GM18873 (cell line): ENCODE results near the gene CDKL1.
"Not testable (repeated sequence)": the region's sequence is repeated elsewhere in the genome, so short reads cannot be mapped to it uniquely, and the experiment has no call there.

Source experiments
- ATAC-seq: cut with Tn5 transposase; IDR thresholded peaks from one replicate; pipeline ENCODE4 v1.9.1; 2021; ENCODE audit warnings: mild to moderate bottlenecking, moderate library complexity, moderate number of reproducible peaks; ENCODE audit not compliant: unreplicated experiment, low FRiP score

Gene CDKL1

DNA sequence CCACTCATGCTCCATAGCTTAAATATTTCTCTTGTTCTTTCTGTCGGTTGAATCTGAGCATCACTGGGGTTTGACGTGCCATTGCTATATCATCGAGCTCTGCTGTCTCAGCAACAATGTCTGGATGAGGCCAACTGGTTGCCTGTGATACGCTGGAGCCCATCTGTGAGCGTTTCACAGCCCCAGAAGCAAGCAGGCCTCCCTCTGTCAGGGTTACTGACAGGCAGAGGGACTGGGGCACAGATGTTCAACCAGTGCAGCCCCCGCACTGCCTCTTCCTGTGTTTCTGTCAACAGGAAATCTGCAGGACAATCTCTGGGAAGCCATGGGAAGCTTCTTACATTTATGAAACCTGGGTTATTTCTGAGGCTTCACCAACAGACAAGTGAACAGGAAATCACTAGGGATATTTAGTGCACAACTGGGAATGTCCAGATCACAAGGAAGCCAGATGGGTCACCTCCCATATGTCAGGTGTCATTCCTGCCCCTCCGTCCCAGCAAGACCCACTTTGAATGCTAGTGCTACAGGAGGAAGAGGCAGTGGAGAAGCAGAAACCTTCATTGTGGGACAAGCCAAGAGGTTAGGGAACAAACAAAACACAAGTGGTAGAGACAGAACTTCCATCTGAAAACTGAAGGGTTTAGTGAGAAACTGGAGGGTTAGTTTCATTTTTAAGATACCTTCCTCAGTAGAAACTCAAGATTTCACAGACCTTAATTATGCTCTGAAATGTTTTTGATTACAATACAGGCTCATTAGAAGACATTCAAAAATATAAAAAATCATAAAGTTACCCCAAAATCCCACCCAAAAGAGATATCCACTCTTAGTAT lies 60.5 kb downstream of the CDKL1 start:
- ATAC-seq, result no peak

GRCh38 chr14:50335389-50335788 lies 61.3 kb downstream of the CDKL1 start:
- no peak for ATAC-seq

DNA sequence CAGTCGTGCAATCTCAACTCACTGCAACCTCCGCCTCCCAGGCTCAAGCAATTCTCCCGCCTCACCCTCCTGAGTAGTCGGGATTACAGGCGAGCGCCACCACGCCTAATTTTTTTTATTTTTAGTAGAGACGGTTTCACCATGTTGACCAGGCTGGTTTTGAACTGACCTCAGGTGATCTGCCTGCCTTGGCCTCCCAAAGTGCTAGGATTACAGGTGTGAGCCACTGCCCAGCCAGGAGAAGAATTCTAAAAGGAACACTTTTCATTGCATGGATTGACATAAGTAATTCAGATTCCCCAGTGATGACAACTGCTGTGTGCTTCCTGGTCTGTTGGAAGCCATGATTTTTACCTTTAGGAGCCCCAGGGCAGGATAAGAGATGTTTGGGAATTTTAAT lies 62.5 kb downstream of the CDKL1 start:
- ATAC-seq, result no peak

- ATAC-seq, result no peak
Measured at GRCh38 chr14:50333014-50333509, 63.6 kb downstream of the CDKL1 start.

DNA sequence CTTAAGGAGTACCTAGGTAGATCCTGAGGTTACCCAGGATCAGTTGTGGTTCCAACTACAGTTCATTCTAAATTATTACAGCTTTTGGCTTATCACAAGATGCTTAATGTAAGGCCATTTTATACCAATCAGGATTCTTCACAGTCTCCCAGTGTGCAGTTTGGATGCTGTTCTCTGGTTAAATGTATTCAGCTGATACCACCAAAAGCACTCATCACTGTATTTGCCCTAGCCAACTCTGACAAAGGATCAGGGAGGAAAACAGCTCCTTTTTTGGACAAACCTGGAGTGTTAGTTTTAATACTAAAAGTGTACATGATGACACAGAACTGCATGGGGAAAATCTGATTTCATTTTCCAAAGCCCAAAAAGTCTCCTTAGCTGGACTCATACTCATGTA lies 65.1 kb downstream of the CDKL1 start:
- ATAC-seq, result no peak

- ATAC-seq, result peak; percentile 84
Measured at GRCh38 chr14:50321009-50321660, 75.5 kb downstream of the CDKL1 start.

DNA sequence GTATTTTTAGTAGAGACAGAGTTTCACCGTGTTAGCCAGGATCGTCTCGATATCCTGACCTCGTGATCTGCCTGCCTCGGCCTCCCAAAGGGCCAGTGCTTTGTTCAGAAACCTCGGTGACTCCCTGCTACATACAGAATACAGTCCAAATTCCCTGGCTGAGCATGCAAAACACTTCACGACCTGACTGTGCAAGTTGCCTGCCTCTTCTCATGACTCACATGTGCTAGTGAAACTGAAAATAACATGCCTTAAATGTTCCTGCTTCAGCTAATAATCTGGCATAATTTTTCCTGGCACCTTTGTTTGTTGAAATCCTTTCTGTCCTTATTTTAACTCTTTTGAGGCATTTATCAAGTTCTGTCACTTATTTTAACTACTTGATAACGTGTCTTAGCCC lies 76.4 kb downstream of the CDKL1 start:
- ATAC-seq, result no peak

DNA sequence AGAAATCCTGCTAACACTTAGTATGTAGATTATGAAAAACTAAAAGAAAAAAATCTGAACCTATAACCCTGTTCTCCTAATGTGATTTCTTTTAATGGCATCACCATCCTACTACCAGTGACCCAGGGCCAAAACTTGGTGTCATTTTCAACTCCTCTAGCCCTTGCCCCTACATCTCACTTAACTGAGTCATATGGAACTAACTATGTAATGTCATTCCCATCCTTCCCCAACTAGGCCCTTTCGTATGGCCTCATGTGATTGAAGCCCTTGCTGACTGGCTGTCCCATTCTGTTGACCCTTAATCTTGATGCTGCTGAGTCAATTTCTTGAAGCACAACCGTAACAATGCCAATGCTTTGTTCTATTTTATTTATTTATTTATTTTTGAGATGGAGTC lies 77.0 kb downstream of the CDKL1 start:
- ATAC-seq, result no peak

DNA sequence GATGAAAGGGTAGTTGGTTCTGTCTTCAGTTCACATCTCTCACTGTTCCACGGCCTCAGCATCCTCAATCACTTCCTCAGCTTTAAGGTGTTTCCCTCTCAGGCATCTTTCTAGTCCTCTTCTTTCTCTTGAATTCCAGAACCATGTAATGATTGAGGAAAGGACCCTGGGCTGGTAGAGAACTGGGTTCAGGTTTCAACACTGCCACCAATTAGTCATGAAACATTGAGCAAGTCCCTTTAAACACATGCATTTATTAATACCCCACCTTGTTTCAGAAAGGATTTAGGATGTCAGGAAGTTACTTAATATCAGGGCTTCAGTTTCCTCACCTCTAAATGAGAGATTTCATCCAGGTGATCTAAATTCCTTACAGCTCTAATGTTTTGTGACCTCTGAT lies 77.4 kb downstream of the CDKL1 start:
- ATAC-seq, result no peak

DNA sequence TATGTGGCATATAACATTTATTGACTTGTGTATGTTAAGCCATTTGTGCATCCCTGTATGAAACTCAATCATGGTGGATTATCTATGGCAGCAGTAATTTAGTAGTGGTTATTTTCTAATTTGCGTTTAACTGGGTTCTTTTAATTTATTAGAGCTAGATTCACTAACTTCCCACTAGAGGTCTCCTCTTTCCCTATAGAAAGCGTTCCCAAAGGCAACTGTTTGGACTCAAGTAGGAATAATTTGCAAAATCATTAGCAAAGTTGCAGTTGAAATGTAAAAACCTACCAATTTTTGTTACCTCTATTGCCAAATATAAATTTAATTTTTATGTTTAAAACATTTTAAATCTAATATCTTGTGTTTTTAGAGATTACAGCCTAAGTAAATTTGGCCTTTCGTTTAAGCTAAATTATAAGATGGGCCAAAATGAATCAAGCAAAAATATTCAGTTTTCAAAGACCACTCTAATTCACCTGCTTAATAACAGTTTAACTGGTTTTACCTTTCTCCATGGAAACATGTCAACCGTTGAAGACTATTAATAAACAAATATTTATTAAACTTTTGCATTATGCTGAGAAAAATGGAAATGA lies 78.6 kb downstream of the CDKL1 start:
- no peak for ATAC-seq

- not testable (repeated sequence) for ATAC-seq
Measured at GRCh38 chr14:50314098-50314497, 82.6 kb downstream of the CDKL1 start.

DNA sequence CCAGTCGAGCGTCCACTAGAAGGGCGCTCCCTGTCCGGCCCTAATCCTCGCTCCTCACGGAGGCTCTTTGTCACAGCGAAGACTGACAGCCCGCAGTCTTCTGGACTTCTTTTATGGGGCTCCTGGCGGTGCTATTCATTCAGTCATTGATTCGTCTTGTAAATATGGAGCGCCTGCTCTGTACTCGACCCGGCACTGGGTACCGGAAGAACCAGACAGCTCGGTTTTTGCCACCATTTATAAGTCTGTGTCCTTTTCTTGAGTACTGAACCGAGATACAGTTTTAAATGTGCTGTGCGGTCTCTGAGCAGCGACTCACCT lies 84.0 kb downstream of the CDKL1 start:
- peak; percentile 29 for ATAC-seq

DNA sequence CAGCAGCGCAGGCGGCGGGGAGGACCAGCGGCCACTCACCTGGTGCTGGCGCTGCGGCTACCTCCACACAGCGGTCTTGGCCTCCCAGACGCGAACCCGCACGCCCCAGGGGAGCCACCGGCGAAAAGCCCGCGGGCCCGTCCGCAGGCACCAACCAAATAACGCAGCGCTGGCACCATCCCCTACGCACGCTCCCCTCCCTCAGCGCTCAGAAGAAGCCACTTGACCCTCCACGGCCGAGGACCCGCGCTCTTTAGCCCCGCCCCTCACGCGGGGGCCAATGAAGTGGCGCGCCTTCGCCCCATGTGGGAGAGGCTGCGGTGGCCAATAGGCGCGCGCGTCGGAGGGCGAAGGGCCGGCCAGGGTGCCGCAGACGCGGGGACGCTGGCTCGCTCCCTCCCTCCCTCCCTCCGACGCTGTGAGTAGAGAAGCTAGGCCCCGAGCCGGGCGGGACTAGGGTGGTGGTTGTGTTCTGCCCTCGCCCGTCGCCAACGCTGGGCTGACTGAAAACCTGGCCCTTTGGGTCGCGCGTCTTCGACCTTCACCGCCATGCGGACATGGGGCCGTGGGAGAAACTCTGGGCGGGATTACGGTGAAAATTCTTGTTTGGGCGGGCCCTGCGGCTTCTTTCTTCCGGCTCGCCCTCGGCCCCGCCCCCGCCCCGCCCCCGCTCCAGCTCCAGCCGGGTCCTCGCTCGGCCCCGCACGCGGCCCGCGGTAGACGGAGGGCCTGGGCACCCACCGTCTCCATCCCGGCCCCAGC lies 84.5 kb downstream of the CDKL1 start, which contains the start of the genes DMAC2L and L2HGDH:
TSS of gene DMAC2L (plus strand) at position 353 of the 762 bp plus-strand sequence. CDS start 9,164 bp downstream, outside the sequence.
TSS of gene L2HGDH (minus strand) at position 258 of the 762 bp plus-strand sequence. CDS start at position 179, 79 bp downstream.
- ATAC-seq, result peak; percentile 85

- ATAC-seq, result no peak
Measured at GRCh38 chr14:50311337-50311971, 85.2 kb downstream of the CDKL1 start.

DNA sequence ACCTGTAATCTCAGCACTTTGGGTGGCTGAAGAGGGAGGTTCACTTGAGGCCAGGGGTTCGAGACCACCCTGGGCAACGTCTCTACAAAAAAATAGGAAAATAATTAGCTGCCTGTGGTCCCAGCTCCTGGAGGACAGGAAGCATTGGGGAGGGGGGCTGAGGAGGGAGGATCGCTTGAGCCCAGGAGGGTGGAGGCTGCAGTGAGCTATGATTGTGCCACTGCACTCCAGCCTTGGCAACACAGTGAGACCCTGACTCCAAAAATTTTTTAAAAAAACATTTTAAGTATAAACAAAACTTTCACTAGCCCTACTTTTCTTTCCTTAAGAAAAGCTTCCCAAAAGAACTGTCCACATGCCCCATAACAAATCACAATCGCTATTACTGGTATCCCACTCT lies 86.2 kb downstream of the CDKL1 start:
- ATAC-seq, result no peak

DNA sequence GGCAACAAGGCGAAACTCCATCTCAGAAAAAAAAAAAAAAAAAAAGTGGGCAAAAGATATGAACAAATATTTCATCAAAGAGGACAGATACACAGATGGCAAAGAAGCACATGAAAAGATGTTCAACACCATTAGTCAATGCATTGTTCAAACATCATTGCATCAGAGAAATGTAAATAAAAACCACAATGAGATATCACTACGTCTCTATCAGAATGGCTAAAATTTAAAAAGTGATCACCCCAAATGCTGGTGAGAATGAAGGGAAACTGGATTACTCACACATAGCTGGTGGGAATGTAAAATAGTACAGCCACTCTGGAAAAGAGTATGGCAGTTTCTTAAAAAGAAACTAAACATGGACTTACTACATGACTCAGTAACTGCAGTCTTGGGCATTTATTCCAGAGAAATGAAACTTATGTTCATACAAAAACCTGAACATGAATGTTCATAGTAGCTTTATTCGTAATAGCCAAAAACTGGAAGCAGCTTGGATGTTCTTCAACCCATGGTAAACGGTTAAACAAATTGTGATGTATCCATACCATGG lies 88.2 kb downstream of the CDKL1 start:
- ATAC-seq, result no peak

DNA sequence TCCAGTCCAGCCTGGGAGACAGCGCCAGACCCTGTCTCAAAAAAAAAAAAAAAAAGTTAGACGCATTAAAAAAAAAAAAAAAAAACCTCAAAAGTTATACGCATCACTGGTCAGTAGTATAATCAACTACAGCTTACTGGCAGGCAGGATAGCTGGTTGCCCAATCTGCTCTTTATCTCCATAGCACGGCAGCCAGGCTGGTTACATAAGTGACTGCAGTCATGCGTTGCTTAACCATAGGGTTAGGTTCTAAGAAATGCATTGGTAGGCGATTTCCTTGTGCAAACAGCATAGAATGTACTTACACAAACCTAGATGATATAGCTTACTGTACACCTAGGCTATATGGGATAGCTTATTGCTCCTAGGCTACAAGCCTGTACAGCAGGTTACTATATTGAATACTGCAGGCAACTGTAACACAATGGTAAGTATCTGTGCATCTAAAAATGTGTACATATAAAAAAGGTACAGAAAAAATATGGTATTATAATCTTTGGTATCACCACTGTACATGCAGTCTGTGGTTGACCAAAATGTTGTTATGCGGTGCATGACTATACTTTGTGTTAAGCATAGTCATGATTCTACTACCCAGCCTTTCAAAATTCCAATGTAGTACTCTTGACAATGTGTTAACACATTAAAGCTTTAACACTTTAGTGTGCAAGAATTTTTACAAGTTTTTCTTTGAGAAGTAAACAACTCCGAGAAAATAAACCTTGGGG lies 92.8 kb downstream of the CDKL1 start:
- no peak for ATAC-seq

DNA sequence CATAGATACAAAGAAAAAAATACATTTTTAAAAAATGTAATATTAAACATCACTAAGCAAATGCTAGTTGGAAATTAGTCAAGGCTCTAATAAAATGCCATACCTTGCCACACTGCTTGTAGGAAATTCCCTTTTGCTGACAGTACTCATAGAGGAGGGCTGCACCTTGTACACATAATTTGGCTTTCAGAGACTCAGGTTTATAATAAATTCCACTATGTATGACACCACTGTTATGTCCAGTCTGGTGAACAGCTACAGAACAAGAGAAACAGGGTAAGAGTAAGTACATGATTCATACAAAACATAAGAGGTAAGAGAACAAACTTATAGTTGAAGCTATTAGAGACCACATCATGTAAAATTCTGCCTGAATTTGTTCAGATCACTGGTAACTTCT lies 94.8 kb downstream of the CDKL1 start:
- no peak for ATAC-seq

DNA sequence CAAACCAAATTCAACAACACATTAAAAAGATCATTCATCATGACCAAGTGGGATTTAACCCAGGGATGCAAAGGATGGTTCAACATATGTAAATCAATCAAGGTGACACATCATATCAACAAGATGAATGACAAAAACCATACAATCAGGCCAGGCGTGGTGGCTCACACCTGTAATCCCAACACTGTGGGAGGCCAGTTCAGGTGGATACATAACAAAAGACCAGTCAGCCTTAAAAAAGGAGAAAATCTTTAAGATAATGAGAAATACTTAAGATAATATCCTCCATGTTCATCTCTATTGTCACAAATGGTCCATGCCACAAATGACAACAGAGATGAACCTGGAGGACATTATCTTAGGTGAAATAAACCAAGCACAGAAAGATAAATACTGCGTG lies 97.1 kb downstream of the CDKL1 start:
- no peak for ATAC-seq
